Left renal pelvis (tissue), 4 donors: ENCODE data around the gene NRM. TPM values are rescaled to one million over a fixed set of nuclear protein-coding genes. Genes with fewer than 3 reads are reported as not detected.
"Not testable (repeated sequence)": the region's sequence is repeated elsewhere in the genome, so short reads cannot be mapped to it uniquely, and the experiment has no call there.

Experiments
- DNase-seq, 4 donors: peaks; one replicate each; pipeline ENCODE4 v3.0.0-alpha.2; 2013; ENCODE audit warnings: low read depth in 4 of 4, low spot score in 3 of 4
- polyA plus RNA-seq, 4 donors: library from polyadenylated mRNA; unstranded; fragments of 120-200 nt; gene quantifications; one replicate each; pipeline ENCODE4 v1.2.1, GENCODE V29; 2013; ENCODE audit not compliant: insufficient read length in 4 of 4

NRM gene
- polyA plus RNA-seq, 4 donors, result 35.6 to 40.7 (median 38.1) TPM

DNA sequence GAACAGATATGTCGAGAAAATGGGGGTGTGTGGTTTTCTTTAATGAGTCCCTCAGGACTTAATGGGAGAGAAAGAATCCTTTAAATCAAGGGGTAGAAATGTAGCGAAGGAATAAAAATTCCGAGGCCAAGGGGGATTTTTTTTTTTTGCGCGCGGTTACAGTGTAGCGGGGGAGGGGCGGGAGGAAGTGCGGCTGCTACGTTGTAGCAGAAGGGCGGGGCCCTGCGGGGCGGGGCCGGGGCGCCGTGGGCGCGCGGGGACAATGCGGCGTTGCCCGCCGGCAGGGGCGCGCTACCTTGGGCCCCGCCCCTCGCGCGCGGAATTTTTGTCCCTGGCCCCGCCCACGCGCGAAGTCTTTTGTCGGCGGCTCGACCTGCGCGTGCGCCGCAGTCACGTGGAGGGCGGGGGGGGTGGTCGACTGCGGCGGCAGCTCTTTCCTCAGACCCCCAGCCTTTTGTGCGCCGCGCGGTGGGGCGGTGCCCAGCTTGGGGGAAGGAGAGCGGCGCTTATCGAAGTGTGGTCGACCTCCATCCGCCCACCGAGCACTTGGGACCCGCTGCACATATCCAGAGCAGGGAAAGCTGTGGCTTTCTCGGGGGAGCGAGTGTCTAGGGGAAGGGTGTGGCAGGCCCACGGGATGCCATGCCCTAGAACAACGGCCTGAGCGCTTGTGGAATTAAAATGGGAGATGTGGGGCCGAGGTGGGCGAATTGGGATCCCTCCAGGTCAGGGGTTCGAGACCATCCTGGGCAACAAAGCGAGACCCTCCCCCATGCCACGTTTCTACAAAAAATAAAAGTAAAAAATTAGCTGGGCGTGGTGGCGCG, 30.6 kb upstream of the NRM start:
- DNase-seq, result peak in 3 of 4 donors; percentile 77 to 84 (median 83)

DNA sequence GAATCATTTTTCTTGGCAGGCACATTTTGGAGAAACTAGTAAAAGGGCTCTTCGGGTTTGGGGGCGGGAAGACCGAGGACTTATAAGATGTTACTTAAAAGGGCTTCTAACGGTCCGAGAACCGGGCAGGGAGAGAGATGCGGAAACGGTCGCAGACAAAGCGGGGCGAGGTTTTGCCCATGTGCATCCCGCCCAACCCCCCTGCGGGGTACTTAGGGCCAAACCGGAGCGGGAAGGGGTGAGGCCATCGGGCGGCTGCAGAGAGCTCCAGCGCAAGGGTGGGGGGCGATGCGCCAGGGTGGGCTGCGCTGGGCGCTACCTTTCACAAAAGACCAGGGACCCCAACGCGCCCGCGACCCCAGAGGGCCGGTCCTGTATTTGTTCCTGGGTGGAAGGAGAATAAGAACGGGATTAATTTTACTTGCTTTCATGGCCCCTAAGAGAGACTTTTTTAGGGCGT, 30.0 kb upstream of the NRM start:
- no peak for DNase-seq

DNA sequence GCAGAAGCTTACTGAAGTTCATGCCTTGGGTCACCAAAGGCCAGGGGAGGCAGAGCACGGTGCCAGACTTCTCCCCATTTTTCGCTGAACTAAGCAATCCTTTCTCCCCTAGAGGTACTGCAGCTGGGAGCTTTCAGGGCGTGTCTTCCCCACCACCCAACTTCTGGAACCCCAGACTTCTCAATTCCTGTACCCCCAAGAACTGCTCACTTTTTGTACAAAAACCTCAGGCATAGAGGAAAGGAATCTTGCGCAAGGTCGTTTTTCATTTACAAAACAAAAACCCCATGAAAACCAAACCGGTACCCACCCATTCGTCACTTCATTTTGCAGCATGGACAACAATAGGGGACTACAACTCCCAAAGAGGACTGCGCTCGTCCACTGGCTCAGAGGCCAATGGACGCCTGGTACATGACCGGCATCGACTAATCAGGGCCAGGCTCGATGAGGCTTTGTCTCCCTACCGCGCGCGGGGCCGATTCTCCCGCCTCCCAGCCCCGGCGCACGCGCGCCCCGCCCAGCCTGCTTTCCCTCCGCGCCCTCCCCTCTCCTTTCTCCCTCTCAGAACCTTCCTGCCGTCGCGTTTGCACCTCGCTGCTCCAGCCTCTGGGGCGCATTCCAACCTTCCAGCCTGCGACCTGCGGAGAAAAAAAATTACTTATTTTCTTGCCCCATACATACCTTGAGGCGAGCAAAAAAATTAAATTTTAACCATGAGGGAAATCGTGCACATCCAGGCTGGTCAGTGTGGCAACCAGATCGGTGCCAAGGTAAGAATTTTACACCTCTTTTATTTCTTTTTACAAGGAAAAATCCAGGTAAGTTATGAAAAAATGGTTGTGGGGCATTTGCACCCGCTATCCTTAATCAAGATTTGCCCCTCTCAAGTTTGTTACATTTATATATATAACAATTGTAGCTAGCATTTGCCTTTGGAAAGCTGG, 29.3 kb upstream of the NRM start, which contains the start of gene TUBB:
Gene TUBB (plus strand): TSS at position 562 of the 947 bp plus-strand sequence. CDS start 155 bp downstream, at position 717.
- DNase-seq, result peak; percentile 92 to 95 (median 94)

DNA sequence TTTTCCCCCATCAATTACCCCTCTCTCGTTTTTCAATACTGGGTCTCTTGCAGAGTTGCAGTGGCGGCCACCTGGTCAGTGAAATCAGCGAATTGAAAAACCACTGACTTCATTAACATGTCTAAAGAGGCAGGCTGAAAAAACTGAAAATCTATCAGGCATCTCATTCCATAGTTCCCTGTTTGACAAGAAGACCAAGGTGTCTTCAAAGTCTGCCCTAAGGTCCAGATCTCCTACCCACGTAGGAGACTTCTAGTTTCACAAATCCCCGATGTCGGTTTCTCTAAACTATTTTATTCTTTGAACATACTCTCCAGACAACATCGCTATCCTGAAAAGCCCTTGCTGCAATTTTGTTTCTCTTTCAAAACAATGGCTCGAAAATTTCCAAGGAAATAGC, 28.6 kb upstream of the NRM start:
- no peak for DNase-seq

DNA sequence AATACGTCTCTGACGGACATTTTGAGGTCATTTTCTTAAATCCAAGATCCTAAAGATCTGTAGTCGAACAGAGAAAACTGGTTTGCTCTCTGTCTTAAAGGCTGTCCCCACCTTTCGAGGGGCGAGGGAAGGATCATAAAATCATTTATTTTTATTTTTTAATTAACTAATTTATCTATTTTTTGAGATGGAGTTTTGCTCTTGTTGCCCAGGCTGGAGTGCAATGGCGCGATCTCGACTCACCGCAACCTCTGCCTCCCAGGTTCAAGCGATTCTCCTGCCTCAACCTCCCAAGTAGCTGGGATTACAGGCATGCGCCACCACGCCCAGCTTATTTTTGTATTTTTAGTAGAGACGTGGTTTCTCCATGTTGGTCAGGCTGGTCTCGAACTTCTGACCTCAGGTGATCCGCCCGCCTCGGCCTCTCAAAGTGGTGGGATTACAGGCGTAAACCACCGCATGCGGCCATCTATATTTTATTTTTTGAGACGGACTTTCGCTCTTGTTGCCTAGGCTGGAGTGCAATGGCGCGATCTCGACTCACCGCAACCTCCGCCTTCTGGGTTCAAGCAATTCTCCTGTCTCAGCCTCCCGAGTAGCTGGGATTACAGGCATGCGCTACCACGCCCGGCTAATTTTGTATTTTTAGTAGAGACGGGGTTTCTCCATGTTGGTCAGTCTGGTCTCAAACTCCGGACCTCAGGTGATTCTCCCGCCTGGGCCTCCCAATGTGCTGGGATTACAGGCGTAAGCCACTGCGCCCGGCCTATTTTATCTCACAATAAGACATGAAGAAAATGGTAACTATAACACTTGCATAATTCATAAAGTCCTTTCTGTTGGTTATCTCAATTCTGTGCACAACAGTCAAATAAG, 27.3 kb upstream of the NRM start:
- DNase-seq, result not testable (repeated sequence)

DNA sequence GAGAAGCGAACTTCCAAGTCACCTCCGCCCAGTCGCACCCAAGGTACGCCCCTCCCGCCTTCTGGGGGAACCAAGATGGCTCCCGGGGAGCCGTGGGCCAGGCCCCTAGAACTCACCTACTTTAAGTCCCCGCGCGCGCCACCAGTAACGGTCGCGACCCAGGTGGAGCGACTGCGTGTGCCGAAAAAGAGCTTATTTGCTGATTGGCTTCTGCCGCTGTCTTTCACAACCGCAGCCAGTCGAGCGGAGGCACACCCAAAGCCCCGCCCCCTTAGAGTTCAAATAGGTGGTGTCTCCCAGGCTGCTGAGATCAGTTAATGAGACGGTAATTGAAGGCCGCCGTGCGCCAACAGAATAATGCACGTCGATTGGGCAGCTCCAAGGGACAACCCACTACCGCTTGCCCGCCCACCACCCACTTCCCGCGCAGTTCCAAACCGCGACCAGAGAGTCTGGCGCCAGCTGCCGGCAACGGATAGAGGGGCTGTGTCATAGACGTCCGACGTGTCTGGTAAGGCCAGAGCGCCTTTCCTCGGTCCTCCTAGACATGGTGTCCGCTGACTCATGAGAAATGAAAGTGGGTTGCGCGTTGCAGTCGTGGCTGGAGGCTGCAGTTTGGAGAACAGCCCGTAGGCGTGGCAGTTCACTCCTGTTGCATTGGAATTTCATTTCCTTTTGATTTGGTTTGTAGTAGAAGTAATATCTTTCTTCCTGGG, 26.5 kb upstream of the NRM start, which contains the start of gene MDC1:
Gene MDC1 (minus strand): TSS at position 153 of the 716 bp plus-strand sequence. CDS start 2,106 bp downstream, outside the sequence.
- peak; percentile 97 to 99 (median 99) for DNase-seq

DNA sequence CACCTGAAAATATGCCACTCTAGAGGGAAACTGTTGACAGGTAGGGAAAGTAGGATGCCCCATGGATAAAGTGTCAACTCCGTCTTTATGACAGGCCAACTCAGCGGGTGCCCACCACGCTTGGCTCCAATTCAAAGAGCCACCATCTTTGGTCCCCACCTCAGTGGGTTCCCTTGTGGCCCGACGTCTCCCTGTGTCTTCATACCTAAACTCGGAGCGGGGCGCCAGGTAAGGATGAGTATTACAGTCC, 26.0 kb upstream of the NRM start:
- DNase-seq, result no peak

DNA sequence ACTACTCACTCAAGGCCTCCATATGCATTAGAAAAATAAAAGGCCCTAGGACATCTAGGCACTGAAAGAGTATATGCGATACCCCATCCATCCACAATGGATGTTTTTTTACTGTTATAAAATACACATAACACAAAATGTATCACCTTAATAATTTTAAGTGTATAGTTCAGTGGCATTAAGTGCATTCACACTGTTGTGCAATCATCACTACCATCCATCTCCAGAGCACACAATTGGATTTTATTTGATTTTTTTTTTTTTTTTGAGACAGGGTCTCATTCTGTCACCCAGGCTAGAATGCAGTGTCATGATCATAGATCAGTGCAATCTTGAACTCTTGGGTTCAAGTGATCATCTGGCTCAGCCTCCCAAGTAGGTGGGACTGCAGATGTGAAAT, 23.5 kb upstream of the NRM start:
- DNase-seq, result no peak

DNA sequence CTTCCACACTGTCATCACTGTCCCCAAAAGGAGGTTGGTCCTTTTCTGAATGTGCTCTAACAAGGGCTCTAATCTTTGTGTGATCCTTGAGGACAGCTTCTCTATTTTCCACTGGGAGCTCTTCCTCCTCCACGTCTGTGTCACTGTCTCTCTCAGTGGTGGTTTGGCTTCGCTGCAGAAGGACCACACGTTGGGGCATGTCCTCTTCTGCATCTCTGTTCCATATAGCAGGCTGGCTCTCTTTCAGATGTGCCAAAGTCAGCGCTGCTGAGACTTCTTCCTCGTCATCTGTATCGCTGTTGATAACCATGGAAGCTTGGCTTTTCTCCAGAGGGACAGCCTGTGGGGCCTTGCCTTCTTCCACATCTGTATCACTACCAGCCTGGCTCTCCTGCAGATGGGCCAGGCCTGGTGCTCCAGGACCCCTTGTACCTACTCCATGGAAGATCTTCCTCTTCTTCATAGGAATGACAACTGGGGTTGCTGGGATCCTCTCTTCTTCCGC, 21.7 kb upstream of the NRM start:
- DNase-seq, result no peak

DNA sequence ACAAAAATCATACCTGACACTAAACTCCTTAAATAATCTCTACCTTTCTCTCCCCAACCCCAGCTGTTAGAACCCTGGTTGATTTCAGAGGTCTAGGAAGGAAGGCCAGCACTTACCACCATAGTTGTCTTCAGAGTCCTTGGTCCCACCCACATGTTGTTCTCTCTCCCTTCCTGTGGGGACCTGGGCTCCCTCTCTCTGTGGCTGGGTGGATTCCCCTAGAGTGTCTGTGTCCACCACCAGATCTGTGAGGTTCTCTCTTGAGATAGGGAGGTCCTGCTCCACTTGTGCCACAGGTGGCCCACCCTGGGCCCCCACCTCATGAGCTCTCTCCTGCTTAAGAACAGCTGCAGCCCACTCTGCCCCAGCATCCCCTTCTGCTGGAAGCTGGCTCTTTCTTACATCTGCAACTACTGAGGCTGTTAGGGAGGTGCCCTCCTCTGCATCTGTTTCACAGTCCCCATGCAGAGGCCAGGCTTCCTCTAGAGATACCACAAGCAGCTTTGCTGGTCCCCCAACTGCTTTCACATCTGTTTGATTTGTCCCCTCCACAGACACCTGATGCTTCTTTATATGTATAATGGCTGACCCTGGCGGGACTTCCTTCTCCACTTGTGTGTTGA, 21.1 kb upstream of the NRM start:
- no peak for DNase-seq

DNA sequence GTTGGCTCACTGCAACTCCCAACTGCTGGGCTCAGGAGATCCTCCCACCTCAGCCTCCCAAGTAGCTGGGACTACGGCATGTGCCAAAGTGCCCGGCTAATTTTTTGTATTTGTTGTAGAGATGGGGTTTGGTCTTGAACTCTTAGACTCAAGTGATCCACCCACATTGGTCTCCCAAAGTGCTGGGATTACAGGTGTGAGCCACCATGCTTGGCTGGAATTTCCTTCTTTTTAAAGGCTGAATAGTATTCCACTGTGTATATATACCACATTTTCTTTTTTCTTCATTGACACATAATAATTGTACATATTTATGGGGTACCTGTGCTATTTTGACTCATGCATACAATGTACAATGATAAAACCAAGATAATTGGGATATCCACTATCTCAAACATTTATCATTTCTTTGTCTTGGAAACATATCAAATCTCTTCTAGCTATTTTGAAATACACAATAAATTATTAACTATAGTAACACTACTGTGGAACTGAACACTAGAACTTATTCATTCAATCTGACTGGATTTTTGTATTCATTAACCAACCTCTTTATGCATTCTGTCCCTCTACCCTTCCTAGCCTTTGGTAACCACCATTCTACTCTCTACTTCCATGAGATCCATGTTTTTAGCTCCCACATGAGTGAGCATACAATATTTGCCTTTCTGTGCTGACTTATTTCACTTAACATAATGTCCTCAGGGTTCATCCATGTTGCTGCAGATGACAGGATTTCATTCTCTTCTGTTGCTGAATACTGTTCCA, 18.5 kb upstream of the NRM start:
- no peak for DNase-seq

DNA sequence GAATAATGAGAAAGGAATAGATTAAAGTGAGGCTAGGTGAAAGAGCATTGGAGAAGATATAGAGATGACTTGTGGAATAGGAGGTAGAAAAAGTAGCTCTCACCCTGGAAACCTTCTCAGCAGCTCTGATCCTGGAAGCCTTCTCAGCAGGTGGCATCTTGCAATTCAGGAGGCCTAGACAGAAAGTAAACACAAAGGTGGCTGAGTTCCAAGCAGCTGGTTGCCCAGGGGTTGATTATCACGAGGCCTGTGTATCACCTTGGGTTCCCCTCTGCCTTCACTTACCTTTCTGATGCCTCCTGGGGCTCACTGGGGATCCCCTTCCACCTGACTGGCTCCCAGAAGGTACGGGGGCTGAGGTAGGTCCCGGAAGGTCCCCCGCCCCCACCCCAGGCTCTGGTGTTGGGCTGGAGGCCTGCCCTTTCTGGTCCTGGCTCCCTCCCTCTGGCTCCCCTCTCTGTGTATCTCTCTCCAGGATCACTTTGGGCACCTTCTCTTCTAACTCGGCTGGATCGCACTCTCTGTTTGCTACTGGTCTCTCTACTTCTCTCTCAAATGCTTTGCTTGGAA, 16.6 kb upstream of the NRM start:
- no peak for DNase-seq

DNA sequence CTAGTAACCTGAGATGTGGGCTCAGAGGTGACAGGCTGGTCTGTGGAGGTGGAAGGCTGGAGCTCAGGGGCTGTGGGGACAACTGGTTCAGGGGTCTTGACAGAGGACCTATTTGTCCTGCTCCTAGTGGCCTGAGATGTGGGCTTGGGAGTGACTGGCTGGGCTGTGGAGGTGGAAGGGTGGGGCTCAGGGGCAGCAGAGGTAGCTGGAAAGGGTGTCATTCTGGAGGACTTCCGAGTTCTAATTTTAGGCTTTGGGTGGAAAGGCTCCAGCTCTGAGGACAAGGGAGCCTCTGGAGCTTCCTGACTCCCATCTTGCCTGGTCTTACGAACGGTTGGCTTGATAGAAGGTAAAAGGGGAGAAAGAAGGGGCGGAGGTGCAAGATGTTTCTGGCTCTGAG, 14.8 kb upstream of the NRM start:
- DNase-seq, result no peak

DNA sequence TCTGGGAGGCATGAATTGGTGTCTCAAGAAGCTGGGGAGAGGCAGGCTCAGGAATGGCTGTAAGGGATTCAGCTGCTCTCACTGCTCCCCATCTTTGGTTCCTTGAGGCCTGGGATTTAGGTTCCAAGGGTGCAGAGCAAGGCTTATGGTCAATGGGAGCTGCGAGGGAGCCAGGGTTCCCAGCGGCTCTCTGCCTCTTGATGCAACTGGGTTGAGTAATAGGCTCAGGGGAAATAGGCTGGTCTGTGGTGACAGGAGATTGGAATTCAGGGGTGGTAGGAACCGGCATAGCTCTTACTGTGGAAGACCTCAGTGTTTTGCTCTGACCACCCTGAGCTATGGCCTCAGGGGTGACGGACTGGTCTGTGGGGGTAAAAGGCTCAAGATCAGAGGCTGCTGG, 13.0 kb upstream of the NRM start:
- DNase-seq, result no peak

DNA sequence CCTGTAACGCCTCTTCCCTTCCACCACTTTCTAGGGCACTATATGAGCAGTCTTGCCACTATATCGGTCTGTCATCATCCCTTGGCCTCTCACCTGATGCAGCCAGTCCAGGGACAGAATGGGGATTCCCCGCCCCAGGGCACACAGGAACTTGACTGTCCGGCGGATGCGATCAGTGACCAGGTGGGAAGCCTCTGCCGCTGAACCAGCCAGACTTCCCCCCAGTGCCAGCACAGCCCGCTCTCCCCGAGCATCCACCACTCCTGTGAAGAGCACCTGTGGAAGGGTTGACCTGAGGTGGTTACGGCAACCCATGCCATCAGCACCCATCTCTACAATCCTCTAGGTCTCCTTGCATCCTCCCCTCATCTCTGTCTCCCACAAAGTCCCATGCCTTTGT, 12.2 kb upstream of the NRM start:
- no peak for DNase-seq

DNA sequence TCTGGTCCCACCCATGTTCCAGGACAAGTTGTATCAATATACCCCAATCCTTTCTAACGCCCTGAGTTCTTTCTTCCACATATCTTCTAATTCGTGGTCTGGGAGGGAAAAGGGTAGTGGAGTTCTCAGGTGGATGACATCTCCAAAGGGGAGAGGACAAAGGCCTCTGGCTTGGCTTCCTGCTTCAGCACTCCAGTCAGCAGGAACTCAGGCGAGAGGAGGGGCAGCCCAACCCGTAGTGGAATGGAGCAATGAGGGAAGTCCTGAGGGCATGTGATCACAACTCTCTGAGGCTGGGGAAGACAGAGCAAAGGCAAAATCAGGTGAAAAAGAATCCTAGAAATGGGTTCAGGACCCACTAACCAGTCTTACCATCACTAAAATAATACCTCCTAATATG, 9.6 kb upstream of the NRM start:
- DNase-seq, result no peak

DNA sequence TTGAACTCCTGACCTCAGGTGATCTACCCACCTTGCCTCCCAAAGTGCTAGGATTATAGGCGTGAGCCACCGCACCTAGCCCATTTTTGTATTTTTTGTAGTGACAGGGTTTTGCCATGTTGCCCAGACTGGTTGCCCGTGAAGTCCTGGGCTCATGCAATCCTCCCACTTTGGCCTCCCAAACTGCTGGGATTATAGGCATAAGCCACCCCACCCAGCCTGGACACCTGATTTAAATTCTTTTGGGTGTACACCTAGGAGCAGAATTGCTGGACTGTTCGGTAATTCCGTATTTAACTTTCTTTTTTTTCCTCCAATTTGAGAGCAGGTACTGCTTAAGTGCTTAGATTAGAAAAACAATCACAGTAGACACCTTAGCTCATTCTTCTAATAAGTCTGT, 5.6 kb upstream of the NRM start:
- no peak for DNase-seq

DNA sequence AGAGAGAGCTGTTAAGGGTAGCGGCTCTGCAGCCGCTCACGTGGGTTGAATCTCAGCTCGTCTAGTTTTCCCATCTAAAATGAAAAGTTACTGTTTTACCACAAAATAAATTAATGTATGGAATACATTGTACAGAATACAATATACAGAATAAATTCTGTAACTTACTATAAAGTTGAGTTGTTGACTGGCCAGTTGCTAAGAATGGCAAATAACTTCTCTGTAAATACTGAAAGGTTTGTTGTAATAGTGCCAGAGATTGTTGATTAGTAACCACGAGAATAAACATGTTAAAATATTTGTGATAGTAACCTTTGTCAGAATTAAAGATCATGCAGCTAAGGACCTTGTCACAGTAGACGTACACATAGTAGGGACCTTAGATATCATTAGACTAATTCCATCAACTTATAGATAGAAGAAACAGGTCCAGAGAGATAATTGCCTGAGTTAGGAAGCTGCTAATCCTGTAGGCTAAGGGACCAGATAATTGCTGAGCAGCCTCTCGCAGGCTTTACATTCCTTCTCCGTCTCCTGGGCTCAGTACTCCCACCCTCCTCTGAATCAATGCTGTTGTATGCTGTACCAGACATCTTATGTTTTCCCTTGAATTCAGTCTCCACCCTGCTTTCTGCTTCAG, 544 bp upstream of the NRM start:
- no peak for DNase-seq
